Right hindlimb (tissue), 1 donor: ENCODE results near the gene MOB4.
"Not testable (repeated sequence)": the region's sequence is repeated elsewhere in the genome, so short reads cannot be mapped to it uniquely, and the experiment has no call there.

Source experiments
- DNase-seq: peaks from one replicate; pipeline ENCODE4 v3.0.0-alpha.2; 2018

MOB4 gene

DNA sequence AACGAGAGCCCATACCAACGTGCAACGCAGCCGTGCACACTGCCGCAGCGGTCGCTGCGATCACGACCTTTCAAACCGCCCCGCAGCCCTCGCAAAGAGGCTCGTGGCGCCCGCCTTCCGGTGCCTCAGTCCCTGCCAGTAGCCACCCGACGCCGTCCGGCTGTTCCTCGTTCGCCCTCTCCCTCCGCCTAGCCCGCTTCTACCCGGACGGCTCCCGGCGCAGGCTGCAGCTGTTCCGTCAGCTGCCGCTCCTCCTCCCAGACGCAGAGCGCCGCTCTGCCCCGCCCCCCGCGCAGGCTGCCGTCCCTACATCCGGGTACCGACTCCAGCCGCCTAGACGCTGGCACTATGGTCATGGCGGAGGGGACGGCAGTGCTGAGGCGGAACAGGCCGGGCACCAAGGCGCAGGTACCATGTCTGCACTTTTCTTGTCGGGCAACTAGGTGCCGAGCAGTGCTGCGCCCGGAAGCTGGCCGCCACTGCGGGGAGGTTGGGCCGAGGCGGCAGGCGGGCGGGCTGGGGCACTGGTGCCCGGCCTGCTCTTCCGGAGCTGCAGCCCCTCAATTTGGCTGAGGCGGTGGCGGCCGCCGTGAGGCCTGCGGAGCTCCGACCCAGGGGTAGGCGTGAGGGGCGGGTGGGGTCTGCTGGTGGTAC is at the start of gene MOB4:
Gene MOB4, plus strand, starts transcription at position 328 of the 654 bp plus-strand sequence. Its CDS starts 21 bp downstream, at position 349.
- DNase-seq, result peak; percentile 97

DNA sequence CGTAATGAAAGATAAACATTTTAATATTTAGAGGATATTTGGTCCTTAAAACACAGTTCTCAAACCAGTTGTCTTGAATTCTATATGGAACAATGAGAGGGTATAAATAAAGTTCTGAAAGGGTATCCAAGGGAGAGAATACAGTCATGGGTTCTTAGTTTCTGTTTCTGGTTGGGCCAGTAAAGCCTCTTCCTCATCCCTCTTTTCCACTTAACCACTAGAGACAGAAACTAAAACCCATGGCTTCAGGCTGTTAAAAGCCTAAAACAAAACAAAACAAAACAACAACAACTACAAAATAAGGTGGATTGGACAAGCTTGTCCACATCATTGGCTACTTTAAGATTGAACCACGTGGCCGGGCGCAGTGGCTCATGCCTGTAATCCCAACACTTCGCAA is 43.7 kb upstream of the MOB4 start:
- DNase-seq, result no peak

GRCh38 chr2:197477797-197478196 is 38.1 kb upstream of the MOB4 start:
- DNase-seq, result no peak

- no peak for DNase-seq
These were observed 35.5 kb upstream of the MOB4 start for GRCh38 chr2:197480165-197481036.

GRCh38 chr2:197484248-197484647 is 31.6 kb upstream of the MOB4 start:
- DNase-seq, result not testable (repeated sequence)

- no peak for DNase-seq
These were observed 29.7 kb upstream of the MOB4 start for GRCh38 chr2:197486175-197486574.

- no peak for DNase-seq
These were observed 28.5 kb upstream of the MOB4 start for GRCh38 chr2:197487385-197487784.

DNA sequence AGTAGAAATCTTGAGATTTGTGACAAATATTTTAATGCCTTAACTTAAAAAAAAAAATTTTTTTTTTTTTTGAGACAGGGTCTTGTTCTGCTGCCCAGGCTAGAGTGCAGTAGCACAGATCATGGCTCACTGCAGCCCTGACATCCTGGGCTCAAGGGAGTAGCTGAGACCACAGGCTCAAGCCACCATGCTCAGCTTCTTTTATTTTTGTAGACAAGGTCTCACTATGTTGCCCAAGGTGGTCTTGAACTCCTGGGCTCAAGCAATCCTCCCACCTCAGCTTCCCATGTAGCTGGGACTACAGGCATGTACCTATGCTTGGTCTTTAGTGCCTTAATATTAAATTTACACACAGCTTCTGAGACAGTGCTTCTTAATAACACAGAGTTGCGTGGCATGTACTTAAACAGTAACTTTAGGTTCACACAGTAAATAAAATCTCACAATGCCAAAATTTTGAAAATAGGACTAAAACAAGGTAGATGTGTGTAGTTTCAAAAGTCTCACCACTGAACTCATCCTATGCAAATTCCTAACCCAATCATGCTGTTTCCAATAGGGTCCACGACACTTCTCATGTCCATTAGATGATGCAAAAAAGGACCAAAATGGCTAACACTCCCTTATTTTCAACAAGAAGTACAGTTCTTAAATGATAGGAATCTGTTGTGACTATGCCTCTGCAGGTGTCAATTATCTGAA is 20.3 kb upstream of the MOB4 start:
- no peak for DNase-seq

- DNase-seq, result no peak
These were observed 19.2 kb upstream of the MOB4 start for GRCh38 chr2:197496695-197497094.

GRCh38 chr2:197497326-197497725 is 18.5 kb upstream of the MOB4 start:
- no peak for DNase-seq

DNA sequence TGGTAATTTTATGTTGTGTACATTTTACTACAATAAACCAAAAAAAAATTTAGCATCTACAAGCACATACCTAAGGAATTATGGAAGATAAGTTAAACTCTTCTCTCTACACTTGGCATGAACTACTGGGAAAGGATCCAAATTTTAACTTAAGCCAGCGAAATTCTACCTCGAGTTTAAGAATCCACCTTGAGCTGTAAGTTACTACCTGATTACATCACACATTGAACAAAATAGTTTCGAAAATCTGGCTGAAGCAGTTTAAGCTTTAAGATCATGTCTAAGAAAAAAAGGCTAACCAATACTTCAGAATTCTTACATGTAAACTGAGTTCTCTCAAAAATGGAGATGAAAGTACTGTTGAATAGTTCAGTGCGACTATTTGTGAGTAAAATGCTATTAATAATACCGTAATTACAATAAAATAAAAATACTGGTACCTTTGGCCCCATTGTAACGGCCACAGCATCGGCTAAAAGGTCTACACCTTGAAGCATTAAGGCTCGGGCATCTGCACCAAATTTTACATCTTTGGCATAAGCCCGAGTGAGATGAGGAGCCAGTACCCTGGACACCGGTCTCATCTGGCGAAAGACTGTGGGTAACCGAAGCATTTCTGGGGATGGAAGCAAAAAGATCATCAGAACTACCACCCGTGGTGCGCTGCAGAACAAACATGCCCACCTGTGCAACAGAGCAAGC is 17.5 kb upstream of the MOB4 start:
- no peak for DNase-seq

GRCh38 chr2:197498937-197499593 is 16.8 kb upstream of the MOB4 start:
- DNase-seq, result peak; percentile 78

DNA sequence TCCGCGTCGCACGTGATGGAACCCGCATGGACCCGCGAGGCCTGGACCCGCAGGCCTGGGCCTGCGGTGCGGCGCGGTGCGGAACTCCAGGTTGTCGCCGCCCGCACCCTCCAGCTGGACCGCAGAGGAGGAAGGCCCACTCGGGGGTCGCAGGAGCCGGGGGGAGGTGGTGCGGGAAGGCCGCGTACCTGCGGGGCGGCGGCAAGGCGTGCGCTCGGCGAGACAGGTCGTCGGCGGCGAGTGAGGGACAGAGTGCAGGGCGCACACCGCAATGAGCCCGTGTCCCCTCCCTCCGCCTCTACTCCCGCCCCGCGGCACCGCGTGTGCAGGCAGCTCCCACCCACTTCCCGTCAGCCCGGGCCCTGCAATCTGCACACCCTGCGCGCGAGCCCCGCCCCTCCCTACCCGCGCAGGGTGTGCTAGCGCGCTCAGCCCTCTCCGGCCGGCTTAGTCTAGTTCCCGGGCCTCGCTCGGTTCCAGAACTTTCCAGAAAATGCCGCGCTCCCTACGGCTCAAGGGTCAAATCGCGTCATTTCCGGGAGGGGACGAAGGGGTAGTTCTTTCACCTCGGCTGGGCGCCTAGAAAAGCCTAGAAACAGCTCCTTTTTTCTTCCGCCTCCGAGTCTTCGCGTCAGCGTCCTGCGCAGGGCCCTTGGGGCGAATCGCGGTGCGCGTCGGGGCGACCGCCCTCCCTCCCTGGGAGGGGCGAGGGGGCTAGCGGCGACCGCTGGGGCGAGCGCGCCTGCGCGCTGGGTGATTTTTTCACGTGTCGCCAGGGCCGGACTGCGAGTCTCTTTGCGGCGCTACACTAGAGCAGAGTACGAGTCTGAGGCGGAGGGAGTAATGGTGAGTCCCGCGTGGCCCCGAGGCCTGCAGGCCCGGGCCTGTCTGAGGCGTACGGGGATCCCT is 16.0 kb upstream of the MOB4 start, which contains the start of the genes HSPD1 and HSPE1:
Gene HSPD1, minus strand, starts transcription at position 247 of the 909 bp plus-strand sequence. CDS start 992 bp downstream, outside the sequence.
Gene HSPE1, plus strand, starts transcription at position 786 of the 909 bp plus-strand sequence. Its CDS starts 58 bp downstream, at position 844.
- peak; percentile 99 for DNase-seq

DNA sequence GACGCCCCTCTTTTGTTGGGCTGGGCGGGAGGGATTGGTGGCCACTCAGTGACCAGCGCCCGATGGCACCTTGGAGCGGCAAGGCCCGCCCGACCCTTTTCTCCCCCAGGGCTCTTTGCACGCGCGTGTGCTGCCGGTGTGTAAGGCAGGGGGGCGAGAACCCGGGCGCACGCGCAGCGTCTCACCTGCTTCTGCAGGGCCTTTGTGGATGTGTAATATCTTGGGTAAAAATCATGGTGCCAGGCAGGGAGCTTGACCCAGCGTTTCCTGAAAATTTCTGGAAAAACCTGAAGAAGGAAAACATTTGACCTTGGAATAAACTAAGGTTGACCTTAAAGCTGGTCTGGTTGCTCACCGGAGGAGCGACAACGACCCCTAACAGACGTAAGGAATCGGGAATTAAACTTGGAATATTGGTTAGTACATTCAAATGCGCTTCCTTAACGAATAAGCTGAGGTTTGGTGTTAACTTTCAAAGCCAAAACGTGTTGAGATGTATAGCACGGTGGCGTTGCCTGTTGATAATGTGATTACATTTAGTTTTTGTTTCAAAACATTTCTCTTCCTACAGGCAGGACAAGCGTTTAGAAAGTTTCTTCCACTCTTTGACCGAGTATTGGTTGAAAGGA is 15.2 kb upstream of the MOB4 start:
- peak; percentile 21 for DNase-seq

DNA sequence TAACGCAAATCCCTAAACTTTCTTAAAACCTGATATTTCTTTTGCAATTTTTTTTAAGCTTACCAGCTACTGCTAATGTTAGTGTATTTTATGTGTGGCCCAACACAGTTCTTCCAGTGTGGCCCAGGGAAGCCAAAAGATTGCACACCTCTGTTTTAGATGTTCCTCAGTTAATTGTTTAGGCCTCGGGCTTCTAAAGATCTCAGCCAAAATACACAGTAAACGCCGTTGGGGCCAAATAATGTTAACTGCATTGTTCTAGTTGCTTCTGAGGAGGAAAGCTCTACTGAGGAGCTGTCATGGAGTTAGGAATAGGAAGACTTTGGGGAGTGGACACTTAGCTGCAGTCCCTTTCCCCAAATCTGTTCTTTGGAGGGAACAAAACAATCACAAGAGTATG is 13.7 kb upstream of the MOB4 start:
- DNase-seq, result no peak

GRCh38 chr2:197502685-197503084 is 13.2 kb upstream of the MOB4 start:
- no peak for DNase-seq

DNA sequence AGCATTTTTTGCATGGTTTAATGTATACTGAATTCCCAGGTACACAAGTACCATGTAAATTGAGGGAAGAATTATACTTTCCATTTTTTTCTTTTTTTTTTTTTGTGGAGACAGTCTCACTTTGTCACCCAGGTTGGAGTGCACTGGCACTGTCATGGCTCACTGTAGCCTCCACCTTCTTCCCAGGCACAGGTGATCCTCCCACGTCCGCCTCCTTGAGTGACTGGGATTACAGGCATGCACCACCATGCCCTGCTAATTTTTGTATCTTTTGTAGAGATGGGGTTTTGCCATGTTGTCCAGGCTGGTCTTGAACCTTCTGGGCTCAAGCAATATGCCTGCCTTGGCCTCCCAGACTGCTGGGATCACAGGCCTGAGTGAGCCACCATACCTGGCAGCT is 11.9 kb upstream of the MOB4 start:
- DNase-seq, result no peak

DNA sequence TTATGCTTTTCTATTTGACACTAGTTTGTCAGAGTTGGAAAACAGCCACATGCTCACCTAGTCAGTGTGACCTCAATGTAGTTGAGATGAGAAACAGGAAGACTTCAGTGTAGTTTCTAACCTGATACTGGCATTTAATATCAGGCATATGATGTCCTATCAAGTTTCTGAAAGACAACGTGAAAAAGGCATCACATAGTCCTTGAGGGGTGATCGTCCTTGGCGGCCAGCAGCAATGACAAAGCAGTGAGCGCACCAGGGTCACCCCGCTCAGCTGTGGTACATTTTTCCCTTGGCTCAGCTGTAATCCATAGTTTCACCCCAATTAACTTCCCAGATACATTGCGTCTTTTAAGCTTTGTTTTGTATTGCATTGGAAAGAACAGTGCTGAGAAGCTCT is 11.4 kb upstream of the MOB4 start:
- DNase-seq, result no peak

DNA sequence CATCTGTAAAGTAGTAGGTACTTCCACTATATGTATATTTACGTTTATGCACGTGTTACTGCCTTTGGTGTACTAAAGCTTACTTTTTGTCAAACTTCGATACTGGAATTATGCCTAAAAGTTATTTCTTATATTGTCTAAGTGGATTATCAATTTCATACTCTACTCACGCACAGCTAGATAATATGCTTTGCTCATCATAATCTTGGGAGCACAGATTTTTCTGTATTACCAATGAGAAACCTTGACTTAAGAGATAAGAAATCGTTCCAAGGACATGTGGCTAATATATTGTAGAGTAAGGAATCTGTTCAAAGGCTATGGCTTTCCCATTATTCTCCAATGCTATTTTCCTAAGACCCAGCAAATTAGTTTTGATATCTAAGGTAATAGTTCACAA is 9.2 kb upstream of the MOB4 start:
- DNase-seq, result no peak

DNA sequence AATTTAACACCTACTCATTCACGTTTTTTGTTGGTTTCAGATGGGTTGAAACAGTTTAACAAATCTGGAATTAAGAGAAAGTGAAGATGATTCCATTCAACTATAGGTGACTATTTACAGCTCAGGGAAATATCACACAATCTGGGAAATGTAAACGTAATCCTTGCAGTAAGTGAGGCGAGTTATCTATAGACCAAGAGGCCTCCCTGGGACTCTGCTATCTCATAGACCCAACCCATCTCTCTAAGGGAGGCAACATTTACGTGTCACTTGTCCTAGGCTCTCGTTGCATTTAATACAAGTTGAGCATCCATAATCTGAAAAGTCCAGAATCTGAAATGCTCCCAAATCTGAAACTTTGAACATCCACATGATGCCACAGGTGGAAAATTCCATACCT is 2.0 kb upstream of the MOB4 start:
- no peak for DNase-seq

DNA sequence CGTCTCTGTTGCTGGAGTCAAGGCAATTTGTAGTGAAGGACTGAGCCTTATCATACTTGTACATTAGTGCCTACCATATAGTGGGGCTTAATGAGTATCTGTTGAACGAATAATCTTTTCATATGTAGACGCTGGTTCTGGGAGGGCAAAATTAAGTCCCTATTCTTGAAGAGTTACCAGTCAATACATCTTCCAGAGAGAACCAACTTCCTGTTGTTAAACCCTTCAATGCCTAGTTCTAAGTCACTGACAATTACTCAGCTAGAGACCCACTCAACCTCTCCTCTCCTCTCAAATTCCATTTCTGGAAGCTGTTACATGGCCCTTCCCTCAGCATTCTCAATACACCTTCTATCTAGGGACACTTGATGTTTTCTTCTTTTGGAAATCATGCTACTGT is 1.1 kb upstream of the MOB4 start:
- DNase-seq, result no peak
